ENCODE data around the gene SAP30. TPM values are rescaled to one million over a fixed set of nuclear protein-coding genes. Genes with fewer than 3 reads are reported as not detected.

Gene SAP30
- total RNA-seq, 1 experiment from 2014 or later, result 12.0 TPM

GRCh38 chr4:173333658-173334084 lies 37.1 kb upstream of the SAP30 start:
- H3K27me3 ChIP-seq (ENCODE audit: insufficient read depth, low read length), result no peaks in the 10 kb centered on the region
- H3K4me2 ChIP-seq (ENCODE audit: low read length), result peak overlapping the region; percentile 92
- BruUV-seq (replicated peaks), result no TSS peak
- H4K20me1 ChIP-seq (ENCODE audit: insufficient read depth), result no peaks in the 10 kb centered on the region
- no peak for TF ChIP-seq POLR2AphosphoS5 (IDR thresholded peaks at IDR 0.05; ENCODE audit: low read depth, low read length)
- peak; percentile 19; the same call in 1 of the 2 replicates for TF ChIP-seq SIN3A (IDR thresholded peaks at IDR 0.05; ENCODE audit: low read depth)
- TF ChIP-seq YY1 (IDR thresholded peaks at IDR 0.05; ENCODE audit: extremely low read depth, insufficient replicate concordance, low read depth, low read length), result no peak
- TF ChIP-seq ZFX (IDR thresholded peaks at IDR 0.05), result no peak
- no peaks in the 10 kb centered on the region for H3K9me3 ChIP-seq (ENCODE audit: control insufficient read depth in 1 of 2, insufficient read depth in 1 of 2, low read depth in 1 of 2, low read length in 2 of 2)
- DNase-seq (ENCODE audit: low read depth, low spot score) (no peak), ATAC-seq (no peak)
- peaks cover 12 to 38% of the 10 kb centered on the region in 2 experiments; a peak in 3 of 4 replicates for H3K36me3 ChIP-seq (ENCODE audit: control insufficient read depth in 1 of 2, insufficient read depth in 2 of 2, low read length in 2 of 2)
- peaks cover 10 to 26% of the 10 kb centered on the region in 2 experiments; a peak in 3 of 4 replicates for H3K4me1 ChIP-seq (ENCODE audit: control insufficient read depth in 1 of 2, insufficient read depth in 2 of 2, low read length in 2 of 2)
- intact Hi-C loops (cut with micrococcal nuclease), result loop anchor here (2.0 kb wide), 1 partner anchor 37 kb away; the partner anchor contains the start of gene SAP30
- peak overlapping the region; percentile 100 for H3K9ac ChIP-seq (ENCODE audit: low read length)
- H3K27ac ChIP-seq (ENCODE audit: low read depth, low read length), result peak overlapping the region; percentile 96
- POLR2A ChIA-PET, result interaction anchor here (0.8 to 4.9 kb wide), 8 partner anchors 11 to 321 kb away, joined by 3 to 54 read pairs (median 4); partner anchors contain the start of gene SAP30
- no peaks in the 10 kb centered on the region for H3K9me2 ChIP-seq (ENCODE audit: insufficient read depth)
- RAD21 ChIA-PET (ENCODE audit: low non-redundant PET in 1 of 2, low total read pairs in 2 of 2, uncharacterized antibody in 2 of 2, unreplicated experiment in 2 of 2), result no interaction called here
- H3K4me3 ChIP-seq (replicated peaks in 1 of 2; ENCODE audit: low read depth in 1 of 2, low read length in 2 of 2), result peak overlapping the region; percentile 93 to 95
- CTCF ChIA-PET, result interaction anchor here (1.0 kb wide), 1 partner anchor 87 kb away, joined by 5 read pairs; no protein-coding TSS in a partner anchor
- peaks cover 39% of the 10 kb centered on the region for H3K79me2 ChIP-seq (ENCODE audit: insufficient read depth, low read length)
- no peak overlapping the region for H2AFZ ChIP-seq (ENCODE audit: low read depth, low read length, poor library complexity, severe bottlenecking)

GRCh38 chr4:173334085-173334890 lies 36.5 kb upstream of the SAP30 start, which contains the start of gene HMGB2:
TSS of gene HMGB2 (minus strand) at chr4:173334358. CDS start at chr4:173333649, 709 bp downstream.
- peaks cover 10 to 26% of the 10 kb centered on the region in 2 experiments; a peak in 3 of 4 replicates for H3K4me1 ChIP-seq (ENCODE audit: control insufficient read depth in 1 of 2, insufficient read depth in 2 of 2, low read length in 2 of 2)
- no peaks in the 10 kb centered on the region for H3K9me2 ChIP-seq (ENCODE audit: insufficient read depth)
- H3K79me2 ChIP-seq (ENCODE audit: insufficient read depth, low read length), result peaks cover 39% of the 10 kb centered on the region
- ATAC-seq, result peak; percentile 85
- H3K9me3 ChIP-seq (ENCODE audit: control insufficient read depth in 1 of 2, insufficient read depth in 1 of 2, low read depth in 1 of 2, low read length in 2 of 2), result no peaks in the 10 kb centered on the region
- peak; percentile 99 for DNase-seq (ENCODE audit: low read depth, low spot score)
- RAD21 ChIA-PET (ENCODE audit: low non-redundant PET in 1 of 2, low total read pairs in 2 of 2, uncharacterized antibody in 2 of 2, unreplicated experiment in 2 of 2), result interaction anchor here in 1 of 2 experiments (1.2 kb wide), 1 partner anchor 35 kb away, joined by 3 read pairs; no protein-coding TSS in a partner anchor
- H2AFZ ChIP-seq (ENCODE audit: low read depth, low read length, poor library complexity, severe bottlenecking), result peak within 1 kb of the TSS; percentile 58
- H3K27me3 ChIP-seq (ENCODE audit: insufficient read depth, low read length), result no peaks in the 10 kb centered on the region
- POLR2A ChIA-PET, result interaction anchor here (0.7 to 4.9 kb wide), 11 partner anchors 8 to 336 kb away, joined by 3 to 54 read pairs (median 3); partner anchors contain the start of gene SAP30
- peak within 1 kb of the TSS; percentile 96 for H3K27ac ChIP-seq (ENCODE audit: low read depth, low read length)
- H3K4me2 ChIP-seq (ENCODE audit: low read length), result peak within 1 kb of the TSS; percentile 92
- peaks cover 9 to 34% of the 10 kb centered on the region in 2 experiments; a peak in 3 of 4 replicates for H3K36me3 ChIP-seq (ENCODE audit: control insufficient read depth in 1 of 2, insufficient read depth in 2 of 2, low read length in 2 of 2)
- CTCF ChIA-PET, result interaction anchor here (1.0 to 1.4 kb wide), 4 partner anchors 17 to 86 kb away, joined by 3 to 5 read pairs (median 3); no protein-coding TSS in a partner anchor
- peak within 1 kb of the TSS; percentile 100 for H3K9ac ChIP-seq (ENCODE audit: low read length)
- H3K4me3 ChIP-seq (replicated peaks in 1 of 2; ENCODE audit: low read depth in 1 of 2, low read length in 2 of 2), result peak within 1 kb of the TSS; percentile 93 to 95
- no TSS peak for BruUV-seq (replicated peaks)
- intact Hi-C loops (cut with micrococcal nuclease), result loop anchor here (2.0 kb wide), 1 partner anchor 37 kb away; the partner anchor contains the start of gene SAP30
- no peaks in the 10 kb centered on the region for H4K20me1 ChIP-seq (ENCODE audit: insufficient read depth)
- peak; percentile 54 for TF ChIP-seq MAX (IDR thresholded peaks at IDR 0.05)
- TF ChIP-seq ATF3 (IDR thresholded peaks at IDR 0.05), result no peak
- TF ChIP-seq ZBTB33 (IDR thresholded peaks at IDR 0.05; ENCODE audit: extremely low read depth, insufficient replicate concordance, low read length), result no peak
- TF ChIP-seq ZNF274 (IDR thresholded peaks at IDR 0.05; ENCODE audit: low read depth, low read length), result no peak
- peak; percentile 27 for TF ChIP-seq YY1 (IDR thresholded peaks at IDR 0.05; ENCODE audit: extremely low read depth, insufficient replicate concordance, low read depth, low read length)
- TF ChIP-seq FOSL1 (IDR thresholded peaks at IDR 0.05; ENCODE audit: low read depth), result no peak
- TF ChIP-seq TCF7L2 (IDR thresholded peaks at IDR 0.05; ENCODE audit: borderline replicate concordance, extremely low read depth, insufficient read depth, insufficient read length), result peak; percentile 16

Measured in HCT116 (cell line).